GM12878 (cell line): ENCODE measurements around the gene DNASE1L1. TPM values are rescaled to one million over a fixed set of nuclear protein-coding genes. Genes with fewer than 3 reads are reported as not detected.

Experiments
- BRCA1 ChIP-seq: IDR thresholded peaks from 2 replicates; pipeline ENCODE4 v1.6.1; 2011; ENCODE audit warnings: low read depth, low read length, improper control_type of control experiment
- CHD4 ChIP-seq: fragments of 200-600 bp; sonication (generic); IDR thresholded peaks from 2 replicates; pipeline ENCODE4 v1.6.1; 2016; ENCODE audit warnings: mild to moderate bottlenecking
- EP300 ChIP-seq, 2 experiments: fragments of 150-350 bp in 1 of 2; IDR thresholded peaks; 2 replicates each; pipeline ENCODE4 v1.6.1; 2011 to 2012; ENCODE audit warnings: low read depth in 2 of 2, low read length in 2 of 2, borderline replicate concordance in 1 of 2, improper control_type of control experiment in 1 of 2, inconsistent platforms in 1 of 2; ENCODE audit not compliant: control insufficient read depth in 1 of 2
- IKZF2 ChIP-seq, 2 experiments: fragments of 450-650 bp; IDR thresholded peaks; 2 replicates each; pipeline ENCODE4 v1.6.1; 2017; ENCODE audit warnings: mild to moderate bottlenecking in 2 of 2, moderate library complexity in 2 of 2
- KLF5 ChIP-seq: fragments of 450-650 bp; IDR thresholded peaks from 2 replicates; pipeline ENCODE4 v1.6.1; 2014; ENCODE audit warnings: mild to moderate bottlenecking; ENCODE audit not compliant: partially characterized antibody
- LARP7 ChIP-seq: fragments of 450-650 bp; IDR thresholded peaks from 2 replicates; pipeline ENCODE4 v1.6.1; 2017; ENCODE audit warnings: mild to moderate bottlenecking
- MEF2B ChIP-seq: fragments of 450-650 bp; IDR thresholded peaks from 2 replicates; pipeline ENCODE4 v1.6.1; 2018; ENCODE audit warnings: mild to moderate bottlenecking, moderate library complexity; ENCODE audit not compliant: partially characterized antibody, poor library complexity, severe bottlenecking
- NKRF ChIP-seq: fragments of 450-650 bp; conservative IDR thresholded peaks from 2 replicates; pipeline ENCODE4 v1.6.1; 2017; ENCODE audit warnings: mild to moderate bottlenecking, moderate library complexity
- SIX5 ChIP-seq: IDR thresholded peaks from 2 replicates; pipeline ENCODE4 v1.6.1; 2011; ENCODE audit warnings: mild to moderate bottlenecking, low read depth, low read length, moderate library complexity; ENCODE audit not compliant: severe bottlenecking
- SMARCA5 ChIP-seq: fragments of 450-650 bp; IDR thresholded peaks from 2 replicates; pipeline ENCODE4 v1.6.1; 2017; ENCODE audit warnings: mild to moderate bottlenecking
- ZBTB4 ChIP-seq: fragments of 450-650 bp; formaldehyde crosslinking; IDR thresholded peaks from 2 replicates; pipeline ENCODE4 v1.4.0; 2022; ENCODE audit warnings: mild to moderate bottlenecking, moderate library complexity
- ZNF592 ChIP-seq: fragments of 450-650 bp; IDR thresholded peaks from 2 replicates; pipeline ENCODE4 v1.6.1; 2017; ENCODE audit warnings: mild to moderate bottlenecking, moderate library complexity
- ZNF687 ChIP-seq: fragments of 450-650 bp; IDR thresholded peaks from 2 replicates; pipeline ENCODE4 v1.6.1; 2017; ENCODE audit warnings: mild to moderate bottlenecking, moderate library complexity
- polyA plus RNA-seq, 11 experiments: library from polyadenylated mRNA; depleted of rRNA in 4 of 11; unstranded in 6 of 11; stranded (reverse) in 5 of 11; fragments of >200 nt; fragmentation: Nextera tagmentation in 4 of 11; fragmentation: Illumina TruSeq in 1 of 11; extraction: Ambion mirVana in 4 of 11; extraction: Trizol in 1 of 11; gene quantifications; 1 replicate in 1 of 11; 2 replicates in 10 of 11; pipeline versions ENCODE4 v1.2.1 to v1.2.3, GENCODE V29; 2011 to 2016; ENCODE audit warnings: inconsistent platforms in 2 of 11, missing spikeins in 2 of 11, low read depth in 1 of 11
- total RNA-seq, 4 experiments: library from RNA; depleted of rRNA in 3 of 4; stranded (reverse); fragments of >200 nt in 3 of 4; fragmentation: Illumina TruSeq in 1 of 4; extraction: Trizol in 1 of 4; gene quantifications; 2 replicates each; pipeline versions ENCODE4 v1.2.1 to v1.2.3, GENCODE V29; 2013 to 2021

DNASE1L1 gene
- total and polyA plus RNA-seq, 10 of the 15 experiments (the other 5 are each of a cell fraction or from before 2014, with no cell fraction given), result 0.60 to 22.7 (median 6.8) TPM

GRCh38 chrX:154398668-154399526, 10.2 kb downstream of the DNASE1L1 start (continued):
- TF ChIP-seq ZNF592 (no peak), MEF2B (no peak), CHD4 (no peak), ZBTB4 (CRISPR knock-in tag) (no peak), LARP7 (no peak), SMARCA5 (no peak; the same call in 1 of the 2 replicates), EP300 (IDR thresholded peaks at IDR 0.05; ENCODE audit: borderline replicate concordance in 1 of 2, control insufficient read depth in 1 of 2, low read depth in 2 of 2, low read length in 2 of 2) (no peak), SIX5 (no peak), KLF5 (no peak), IKZF2 (IDR thresholded peaks at IDR 0.05) (no peak), BRCA1 (no peak), ZNF687 (no peak; the same call in 1 of the 2 replicates), NKRF (no peak; the same call in 1 of the 2 replicates)
